ENCODE measurements around the gene NFIA. TPM values are rescaled to one million over a fixed set of nuclear protein-coding genes. Genes with fewer than 3 reads are reported as not detected.
A peak's percentile ranks its signal among the peaks of the same experiment; 100 is the strongest.

Gene NFIA
- total and polyA plus RNA-seq, 9 of the 15 experiments (the other 6 are each of a cell fraction or from before 2014, with no cell fraction given): 5.3 to 24.9 (median 9.8) TPM

DNA sequence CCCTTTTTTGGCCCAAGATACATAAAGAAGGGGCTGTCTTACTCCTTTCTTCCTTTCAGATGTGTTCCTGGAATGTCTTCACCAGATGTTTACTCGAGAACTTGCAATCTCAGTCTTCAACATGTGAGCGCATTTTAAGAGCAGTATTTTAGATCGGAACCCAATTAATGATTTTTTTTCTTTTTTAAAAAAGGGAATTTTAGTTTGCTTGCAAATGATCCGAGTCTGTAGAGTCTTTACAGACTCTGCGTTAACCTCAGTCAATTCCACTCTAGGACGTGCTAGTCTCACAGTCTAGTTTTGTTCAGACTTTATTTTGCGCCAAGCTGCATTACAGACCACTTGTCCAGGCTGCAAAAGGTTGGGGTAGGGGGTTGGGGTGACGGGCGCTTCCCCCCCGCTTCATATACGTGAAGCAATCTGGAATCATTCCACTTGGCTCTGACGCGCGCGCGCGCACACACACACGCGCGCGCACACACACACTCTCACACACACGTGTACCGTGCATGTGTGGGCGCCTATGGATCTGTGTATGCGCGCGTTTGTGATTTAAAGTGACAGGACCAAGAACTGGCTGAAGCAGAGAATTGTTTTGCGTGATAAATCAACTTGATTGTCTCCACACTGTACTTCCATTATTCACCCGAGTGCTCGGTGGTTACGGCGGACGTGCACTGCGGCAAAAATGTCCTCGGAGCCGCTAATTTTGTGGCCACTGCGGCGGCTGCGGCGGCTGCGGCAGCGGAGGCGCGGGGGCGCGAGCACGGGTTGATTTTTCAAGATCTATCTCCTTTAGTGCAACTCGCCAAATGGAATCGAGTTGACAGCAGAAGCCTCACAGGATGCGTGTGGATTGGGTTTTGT lies 25.6 kb upstream of the NFIA start (continued):
- TF ChIP-seq HDAC1 (IDR thresholded peaks at IDR 0.05) (peak in 1 of 2 experiments; percentile 63; a peak in 2 of 4 replicates), GABPA (tag; conservative IDR thresholded peaks at IDR 0.05; ENCODE audit: low read depth) (no peak), RERE (CRISPR knock-in tag; IDR thresholded peaks at IDR 0.05; ENCODE audit: borderline replicate concordance) (no peak), ZNF12 (CRISPR knock-in tag; IDR thresholded peaks at IDR 0.05) (no peak; the same call in 1 of the 2 replicates), BRD4 (IDR thresholded peaks at IDR 0.05) (no peak), PCBP1 (IDR thresholded peaks at IDR 0.05; ENCODE audit: low read depth, low read length, poor library complexity, severe bottlenecking) (no peak), AFF4 (CRISPR knock-in tag; IDR thresholded peaks at IDR 0.05) (no peak), ZNF449 (CRISPR knock-in tag; IDR thresholded peaks at IDR 0.05) (no peak), YY1 (IDR thresholded peaks at IDR 0.05; ENCODE audit: borderline replicate concordance in 1 of 3, control insufficient read depth in 1 of 3, extremely low read depth in 1 of 3, insufficient read depth in 3 of 3, insufficient read length in 1 of 3, insufficient replicate concordance in 2 of 3, low read depth in 1 of 3, low read length in 2 of 3) (no peak), NCOA1 (IDR thresholded peaks at IDR 0.05; ENCODE audit: low read depth) (no peak), BMI1 (IDR thresholded peaks at IDR 0.05; ENCODE audit: low read length) (no peak), LARP7 (IDR thresholded peaks at IDR 0.05) (no peak), HMGXB4 (CRISPR knock-in tag; IDR thresholded peaks at IDR 0.05) (peak; percentile 67; the same call in 1 of the 2 replicates)
